T-helper 9 cell (primary cell): ENCODE measurements around the gene SLC19A2.
A peak's percentile ranks its signal among the peaks of the same experiment; 100 is the strongest.
"Not testable (repeated sequence)": the region's sequence is repeated elsewhere in the genome, so short reads cannot be mapped to it uniquely, and the experiment has no call there.

Experiments
- DNase-seq: peaks from one replicate; pipeline ENCODE4 v3.0.0-alpha.2; 2020
- total RNA-seq, 2 donors: gene quantifications; one replicate each; lab custom pipeline; 2026; lab: John Stamatoyannopoulos, UW

Gene SLC19A2, protein sequence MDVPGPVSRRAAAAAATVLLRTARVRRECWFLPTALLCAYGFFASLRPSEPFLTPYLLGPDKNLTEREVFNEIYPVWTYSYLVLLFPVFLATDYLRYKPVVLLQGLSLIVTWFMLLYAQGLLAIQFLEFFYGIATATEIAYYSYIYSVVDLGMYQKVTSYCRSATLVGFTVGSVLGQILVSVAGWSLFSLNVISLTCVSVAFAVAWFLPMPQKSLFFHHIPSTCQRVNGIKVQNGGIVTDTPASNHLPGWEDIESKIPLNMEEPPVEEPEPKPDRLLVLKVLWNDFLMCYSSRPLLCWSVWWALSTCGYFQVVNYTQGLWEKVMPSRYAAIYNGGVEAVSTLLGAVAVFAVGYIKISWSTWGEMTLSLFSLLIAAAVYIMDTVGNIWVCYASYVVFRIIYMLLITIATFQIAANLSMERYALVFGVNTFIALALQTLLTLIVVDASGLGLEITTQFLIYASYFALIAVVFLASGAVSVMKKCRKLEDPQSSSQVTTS
- 8.2 to 10.9 reads per million in 2 donors for total RNA-seq

DNA sequence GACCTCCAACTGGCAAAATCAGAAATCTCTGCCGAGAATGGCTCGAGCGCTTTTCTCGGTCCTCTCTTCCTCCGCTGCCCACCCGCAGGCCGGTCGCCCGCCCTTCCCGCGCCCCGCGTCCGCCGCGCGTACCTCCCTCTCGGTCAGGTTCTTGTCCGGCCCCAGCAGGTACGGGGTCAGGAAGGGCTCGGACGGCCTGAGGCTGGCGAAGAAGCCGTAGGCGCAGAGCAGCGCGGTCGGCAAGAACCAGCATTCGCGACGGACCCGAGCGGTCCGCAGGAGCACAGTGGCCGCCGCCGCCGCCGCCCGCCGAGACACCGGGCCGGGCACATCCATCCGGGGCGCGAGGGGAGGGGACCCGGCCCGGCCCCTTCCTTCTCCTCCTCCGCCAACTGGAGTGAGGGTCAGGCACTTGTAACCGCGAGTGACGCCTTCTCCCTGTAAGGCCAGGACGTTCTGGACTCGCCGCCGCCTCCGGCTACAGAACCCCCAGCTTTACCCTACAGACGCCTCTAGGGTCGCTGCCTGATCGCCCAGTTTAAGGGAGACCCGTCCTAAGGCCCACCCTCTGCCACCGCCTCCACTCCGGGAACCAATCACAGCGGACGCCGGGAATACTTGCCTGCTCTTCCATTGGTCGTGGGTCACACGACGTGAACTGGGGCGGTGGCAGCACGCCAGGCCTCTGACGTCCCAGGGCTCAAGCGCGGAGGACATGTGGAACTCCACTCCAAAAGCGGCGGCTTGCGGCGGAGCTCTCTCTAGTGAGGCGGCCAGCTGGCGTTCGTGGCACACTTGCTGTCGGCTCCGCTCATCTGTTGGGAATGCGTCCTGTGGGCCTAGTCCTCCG lies at the start of gene SLC19A2:
SLC19A2 (minus strand) TSS at position 514 of the 850 bp plus-strand sequence; CDS start at position 336, 178 bp downstream.
- peak; percentile 88 for DNase-seq

DNA sequence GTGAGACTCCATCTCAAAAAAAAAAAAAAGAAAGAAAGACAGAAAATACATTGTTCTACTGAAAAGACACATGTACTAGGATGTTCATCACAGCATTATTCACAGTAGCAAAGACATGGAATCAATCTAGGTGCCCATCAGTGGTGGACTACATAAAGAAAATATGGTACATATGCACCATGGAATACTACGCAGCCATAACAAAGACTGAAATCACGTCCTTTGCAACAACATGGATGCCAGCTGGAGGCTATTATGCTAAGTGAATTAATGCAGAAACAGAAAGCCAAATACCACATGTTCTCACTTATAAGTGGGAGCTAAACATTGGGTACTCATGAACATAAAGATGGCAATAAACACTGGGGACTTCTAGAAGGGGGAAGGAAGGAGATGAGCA lies 48.9 kb upstream of the SLC19A2 start:
- DNase-seq: no peak

DNA sequence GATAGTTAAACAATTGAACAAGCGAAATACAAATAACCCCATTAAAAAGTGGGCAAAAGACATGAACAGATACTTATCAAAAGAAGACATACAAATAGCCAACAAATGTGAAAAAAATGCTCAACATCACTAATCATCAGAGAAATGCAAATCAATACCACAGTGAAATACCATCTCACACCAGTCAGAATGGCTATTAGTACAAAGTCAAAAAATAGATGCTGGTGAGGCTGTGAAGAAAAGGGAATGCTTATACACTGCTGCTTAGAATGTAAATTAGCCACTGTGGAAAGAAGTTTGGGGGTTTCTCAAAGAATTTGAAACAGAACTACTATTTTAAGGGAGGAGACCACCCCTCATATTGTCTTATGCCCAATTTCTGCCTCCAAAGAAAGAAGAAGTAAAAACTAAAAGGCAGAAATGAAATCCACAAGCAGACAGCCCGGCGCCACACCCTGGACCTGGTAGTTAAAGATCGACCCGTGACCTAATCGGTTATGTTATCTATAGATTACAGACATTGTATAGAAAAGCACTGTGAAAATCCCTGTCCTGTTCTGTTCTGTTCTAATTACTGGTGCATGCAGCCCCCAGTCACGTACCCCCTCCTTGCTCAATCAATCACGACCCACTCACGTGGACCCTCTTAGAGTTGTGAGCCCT lies 47.9 kb upstream of the SLC19A2 start:
- not testable (repeated sequence) for DNase-seq

DNA sequence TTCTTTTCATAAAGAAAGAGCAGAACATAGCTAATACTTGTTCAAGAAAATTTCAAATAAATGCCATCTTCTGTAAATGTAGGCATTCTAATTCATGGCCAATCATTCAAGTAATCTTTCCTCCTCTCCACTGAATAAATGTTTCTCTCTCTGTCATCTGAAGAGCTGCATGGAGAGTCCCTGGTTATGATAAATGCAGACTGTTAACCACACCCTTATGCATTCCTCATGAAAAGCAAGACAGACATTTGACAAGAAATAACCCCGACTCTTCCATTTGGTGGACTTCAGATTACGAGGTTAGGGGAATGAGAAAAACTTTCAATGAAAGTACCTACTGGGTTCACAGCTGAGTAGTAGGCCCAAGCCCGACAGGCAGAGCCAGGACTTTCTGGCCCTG lies 44.7 kb upstream of the SLC19A2 start:
- no peak for DNase-seq

DNA sequence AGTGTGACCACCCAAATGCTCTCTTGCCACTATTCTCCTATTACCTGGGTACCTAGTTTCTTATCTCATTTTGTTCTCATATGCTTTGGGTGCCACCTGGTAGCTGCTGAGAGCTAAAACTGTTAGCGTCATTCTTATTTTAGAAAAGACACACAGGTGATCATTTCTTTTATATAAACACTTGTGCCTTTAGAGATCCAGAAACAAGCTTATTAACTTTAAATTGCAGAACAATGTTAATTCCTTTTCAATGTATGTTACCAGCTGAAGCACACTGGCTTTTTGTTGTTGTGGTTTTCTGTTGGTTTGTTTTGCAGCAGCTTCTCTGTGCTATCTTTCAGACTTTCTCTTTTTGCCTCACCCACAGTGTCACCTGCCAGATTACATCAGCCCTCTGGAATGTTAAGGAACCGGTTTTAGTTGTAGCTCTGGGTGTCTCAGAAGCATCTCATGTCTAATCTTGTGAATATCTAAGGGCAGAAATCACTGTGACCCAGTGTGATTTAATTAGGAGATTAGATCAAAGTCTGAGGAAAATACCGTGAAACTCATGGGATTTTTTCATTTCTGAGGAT lies 43.4 kb upstream of the SLC19A2 start:
- DNase-seq: no peak

DNA sequence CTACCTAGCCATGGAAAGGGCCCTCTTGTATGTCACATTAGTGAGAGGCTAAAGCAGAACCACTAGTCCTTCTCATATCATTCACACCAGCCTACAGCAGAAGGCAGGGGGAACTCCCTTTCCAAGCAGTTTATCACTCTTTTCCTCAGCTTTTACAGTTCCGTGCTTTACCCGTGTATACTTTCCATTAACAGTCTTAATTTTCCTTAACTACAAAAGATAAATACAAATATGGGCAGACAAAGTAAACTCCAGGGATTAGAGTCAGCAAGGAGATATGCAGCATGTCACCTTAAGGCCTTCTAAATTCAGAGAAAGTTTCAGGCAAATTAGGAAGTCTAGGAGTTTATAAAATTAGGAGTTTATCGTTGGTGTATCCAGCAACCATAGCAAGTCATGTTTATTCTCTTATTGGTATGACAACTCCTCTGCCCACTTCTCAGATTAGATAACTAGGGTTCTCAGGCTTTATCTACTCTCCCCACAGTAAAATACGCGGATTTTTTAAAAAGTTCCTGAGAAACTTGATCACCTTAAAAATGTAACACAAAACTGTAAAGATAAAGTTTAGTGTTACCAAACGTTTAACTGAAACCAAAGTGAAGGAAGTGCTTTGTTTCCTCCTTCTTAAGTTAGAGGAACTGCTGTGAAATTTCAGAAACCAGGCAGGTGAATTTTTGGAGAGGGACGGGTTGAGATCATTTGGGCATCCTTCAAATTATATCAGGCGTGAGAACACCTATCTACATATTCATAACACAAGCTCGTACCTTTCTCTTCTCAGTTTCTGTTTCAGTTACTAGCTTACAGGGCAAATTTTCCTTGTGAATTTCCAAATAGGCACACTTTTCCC lies 42.7 kb upstream of the SLC19A2 start:
- DNase-seq: no peak

DNA sequence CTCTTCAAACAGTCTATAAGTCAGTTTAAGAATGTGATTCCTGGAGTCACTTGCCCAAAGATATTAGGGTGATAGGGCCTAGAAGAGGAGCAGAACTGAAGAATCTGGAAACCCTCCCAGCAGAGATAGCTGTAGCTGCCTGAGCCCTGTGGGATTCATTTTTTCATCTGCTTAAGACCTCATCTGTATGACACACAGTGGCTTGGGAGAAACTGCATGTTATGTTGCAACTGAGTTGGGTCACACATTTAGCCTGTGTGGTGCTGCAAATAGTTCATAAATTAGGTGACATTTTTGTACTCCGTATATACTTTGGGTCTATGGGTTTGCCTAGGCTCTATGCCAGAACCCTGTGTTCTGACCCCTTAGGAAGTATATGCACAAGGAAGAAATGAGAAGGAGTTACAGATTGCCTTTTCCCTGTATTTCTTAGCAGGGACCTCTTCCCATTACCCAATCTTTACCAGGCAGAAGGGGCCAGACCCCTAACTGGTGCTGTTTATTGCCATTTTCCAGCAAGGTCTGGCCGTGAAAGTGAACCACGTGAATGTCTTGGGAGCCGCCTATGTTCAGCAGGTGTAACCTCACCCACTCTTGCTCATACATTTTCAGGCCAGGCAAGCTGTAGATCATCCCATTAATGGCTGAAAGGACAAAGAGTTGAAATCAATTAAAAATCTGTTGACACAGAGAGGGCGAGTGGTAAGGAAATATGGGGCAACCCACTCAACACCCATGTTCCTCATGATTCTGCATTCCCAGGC lies 41.9 kb upstream of the SLC19A2 start:
- DNase-seq: no peak

DNA sequence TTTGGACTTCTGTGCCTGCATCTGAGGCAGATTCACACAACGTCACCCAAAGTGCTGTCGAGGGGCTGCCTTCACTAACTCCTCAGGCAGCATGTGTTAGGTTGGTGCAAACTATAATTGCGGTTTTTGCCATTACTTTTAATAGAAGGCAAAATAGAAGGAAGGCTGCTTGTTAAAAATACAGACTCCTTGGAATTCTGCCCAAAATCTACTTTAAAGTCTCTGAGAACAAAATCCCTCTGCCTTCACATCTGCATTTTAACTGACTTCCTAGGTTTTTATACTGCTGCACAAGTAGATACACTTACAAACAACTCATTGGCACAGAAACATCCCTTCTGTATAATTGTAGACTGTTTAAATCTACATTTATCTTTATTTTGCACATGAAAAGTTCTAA lies 41.3 kb upstream of the SLC19A2 start:
- no peak for DNase-seq

DNA sequence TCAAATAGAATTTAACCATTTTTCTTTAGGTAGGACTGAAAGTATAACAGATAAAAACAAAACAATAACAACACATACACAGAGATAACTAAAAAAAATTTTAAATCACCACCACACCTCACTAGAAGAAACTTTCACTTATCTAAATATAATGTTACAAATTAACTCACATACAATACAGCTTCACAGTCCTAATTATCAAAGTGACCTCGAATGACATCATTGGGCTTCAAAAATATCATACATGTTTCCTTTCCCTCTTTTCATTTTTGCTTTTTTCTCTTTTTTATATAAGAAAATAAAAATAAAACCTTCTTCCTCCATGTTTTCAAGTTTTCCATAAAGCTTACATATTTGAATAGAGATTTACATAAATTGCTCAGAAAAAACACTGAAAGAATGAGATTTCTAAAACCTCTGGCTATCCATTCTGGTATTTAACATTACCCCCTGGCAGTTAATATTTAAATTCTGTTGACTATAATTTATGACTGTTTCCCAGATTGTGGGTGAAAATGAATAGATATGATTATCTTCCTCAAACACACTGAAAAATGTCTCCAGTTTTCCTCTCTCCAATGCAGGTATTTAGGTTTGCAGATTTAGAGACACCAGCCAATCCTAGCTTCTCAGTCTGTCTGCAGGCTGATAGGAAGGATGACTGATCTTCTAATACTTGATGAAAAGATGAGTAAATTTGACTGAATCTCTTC lies 40.5 kb upstream of the SLC19A2 start:
- DNase-seq: no peak

DNA sequence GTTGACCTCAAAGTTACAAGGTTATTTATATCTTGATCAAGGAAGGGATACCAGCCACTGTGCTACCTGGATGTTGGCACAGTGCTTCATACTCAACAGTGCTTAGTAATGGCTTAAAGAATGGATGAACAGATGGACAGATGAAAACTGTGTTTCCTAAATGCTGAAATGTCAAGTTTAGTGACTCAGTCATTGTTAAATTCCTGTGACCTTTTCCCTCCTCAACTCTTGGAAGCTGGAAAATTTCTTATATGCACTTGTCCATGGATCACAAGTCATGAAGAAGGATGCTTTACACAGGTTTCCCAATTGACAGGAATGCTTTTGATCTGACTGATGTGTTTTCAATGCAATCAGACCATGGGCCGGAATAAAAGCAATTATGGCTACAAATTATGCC lies 39.6 kb upstream of the SLC19A2 start:
- DNase-seq: no peak

DNA sequence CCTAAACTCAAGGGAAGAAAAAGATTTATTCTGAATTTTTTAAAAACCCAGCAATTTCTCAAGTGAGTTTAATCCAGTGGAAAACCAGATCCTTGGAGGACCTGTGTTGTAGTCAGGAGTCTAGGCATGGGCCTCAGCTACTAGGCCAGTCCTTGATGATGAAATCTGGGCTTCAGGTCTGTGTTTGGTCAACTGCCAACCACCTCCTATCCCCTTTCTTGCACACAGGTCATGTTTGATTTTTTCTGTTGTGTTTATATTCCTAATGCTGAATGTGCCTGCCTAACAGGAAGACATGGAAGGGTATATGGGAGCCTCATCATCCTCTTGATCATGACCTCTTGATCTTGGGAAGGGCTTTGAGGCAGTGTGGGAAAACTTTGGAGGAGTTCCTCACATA lies 38.2 kb upstream of the SLC19A2 start:
- no peak for DNase-seq

DNA sequence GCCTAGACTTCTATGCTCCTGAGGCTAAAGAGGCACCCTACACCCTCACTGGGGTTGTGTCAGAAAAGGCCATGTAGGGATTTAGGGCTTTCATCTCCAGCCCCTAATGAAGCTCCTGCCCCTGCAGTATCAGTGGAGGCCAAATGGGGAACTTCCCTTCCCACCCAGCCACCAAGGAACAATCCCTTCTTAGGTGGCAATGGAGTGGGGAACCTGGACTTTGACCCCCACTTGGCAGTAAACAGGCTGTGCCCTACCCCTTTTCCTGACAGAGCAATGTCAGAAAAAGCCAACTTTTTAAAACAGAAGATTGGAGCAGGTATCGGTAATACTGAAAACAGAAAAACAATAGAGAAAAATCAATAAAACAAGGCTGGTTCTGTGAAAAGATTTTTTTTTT lies 35.5 kb upstream of the SLC19A2 start:
- DNase-seq: no peak

DNA sequence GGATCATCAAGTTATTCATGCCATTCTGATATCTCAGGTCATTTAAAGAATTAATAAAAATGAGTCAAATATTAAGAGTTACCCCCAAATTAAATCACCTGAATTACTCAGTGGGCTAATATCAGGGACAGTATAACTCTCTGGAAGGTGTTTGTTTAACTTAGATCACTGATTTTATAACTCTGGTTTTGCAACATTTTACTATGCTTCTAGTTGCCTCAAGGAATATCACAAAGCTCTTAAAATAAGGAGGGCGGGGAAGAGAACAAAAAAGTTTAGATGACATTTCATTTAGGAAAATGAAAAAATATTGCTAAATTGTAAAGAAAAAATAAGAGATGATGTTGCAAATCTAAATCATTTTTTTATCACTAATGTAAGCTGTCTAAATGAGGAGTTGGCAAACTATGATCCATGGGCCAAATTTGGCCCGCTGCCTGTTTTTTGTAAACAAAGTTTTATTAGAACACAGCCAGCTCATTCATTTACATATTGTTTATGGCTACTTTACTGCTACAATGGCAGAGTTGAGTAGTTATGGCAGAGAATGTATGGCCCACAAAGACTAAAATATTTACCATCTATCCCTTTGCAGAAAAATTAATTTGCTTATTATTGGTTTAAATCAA lies 31.9 kb upstream of the SLC19A2 start:
- DNase-seq: no peak

DNA sequence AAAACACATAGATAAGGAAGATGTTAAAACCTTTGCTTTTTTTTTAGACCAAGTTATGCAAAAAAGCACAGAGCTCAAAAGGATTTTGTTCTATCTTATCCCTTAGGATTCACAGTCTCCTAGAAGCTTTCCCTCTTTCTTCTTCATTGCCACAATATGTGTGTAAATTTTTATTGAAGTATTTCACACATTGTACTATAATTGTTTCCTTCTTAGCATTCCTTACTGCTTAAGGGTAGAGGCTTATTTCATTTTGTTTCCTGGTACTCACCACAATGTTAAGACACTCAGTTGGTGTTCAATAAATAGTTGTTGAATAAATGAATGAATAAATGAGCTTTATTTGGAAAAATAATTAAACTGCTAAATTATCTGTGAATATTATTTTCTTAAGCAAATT lies 29.9 kb upstream of the SLC19A2 start:
- no peak for DNase-seq

DNA sequence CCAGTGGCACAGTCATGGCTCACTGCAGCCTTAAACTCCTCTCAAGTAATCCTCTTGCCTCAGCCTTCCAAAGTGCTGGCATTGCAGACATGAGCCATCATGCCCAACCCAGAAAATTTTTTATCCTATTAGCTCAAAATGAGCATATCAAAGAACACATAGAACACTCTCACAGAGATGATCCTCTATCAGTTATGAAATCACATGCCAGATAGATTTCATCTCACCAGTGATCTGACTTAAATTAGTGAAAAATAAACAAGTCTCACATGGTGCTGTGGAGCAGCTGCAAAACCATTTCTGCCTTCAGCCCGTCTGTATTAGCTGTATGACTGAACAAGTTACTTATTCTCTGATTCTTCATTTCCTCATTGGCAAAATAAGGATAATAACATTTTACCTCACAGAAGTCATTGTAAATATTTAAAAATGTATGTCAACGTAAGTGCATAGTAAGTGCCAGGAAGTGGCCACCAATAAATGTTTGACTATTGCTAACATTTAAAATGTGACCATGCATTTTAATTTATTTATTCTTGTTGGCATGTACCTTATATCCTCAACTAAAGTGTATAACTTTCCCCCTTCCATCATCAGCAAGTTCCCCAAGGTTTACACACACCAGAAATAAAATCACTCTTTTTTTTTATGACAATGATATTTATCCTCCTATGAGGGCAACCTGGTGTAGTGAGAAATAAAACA lies 29.0 kb upstream of the SLC19A2 start:
- DNase-seq: no peak

DNA sequence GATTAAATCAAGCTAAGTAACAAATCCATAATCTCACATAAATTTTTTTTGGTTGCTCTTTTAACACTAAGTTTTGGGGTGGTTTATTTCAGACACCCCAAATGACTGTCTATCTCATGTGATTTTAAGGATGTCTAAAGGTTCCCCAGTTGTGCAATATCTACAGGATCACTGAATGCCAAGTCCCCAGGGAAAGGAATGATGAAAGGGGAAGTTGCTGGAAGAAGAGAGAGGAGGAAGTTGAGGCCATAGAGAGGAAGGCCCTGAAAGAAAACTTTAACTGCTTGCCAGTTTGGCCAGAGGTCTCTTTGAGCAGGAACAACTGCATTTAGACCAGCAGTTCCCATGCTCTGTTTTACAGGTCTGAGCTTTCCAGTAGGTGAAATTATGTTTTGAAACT lies 27.5 kb upstream of the SLC19A2 start:
- DNase-seq: no peak

DNA sequence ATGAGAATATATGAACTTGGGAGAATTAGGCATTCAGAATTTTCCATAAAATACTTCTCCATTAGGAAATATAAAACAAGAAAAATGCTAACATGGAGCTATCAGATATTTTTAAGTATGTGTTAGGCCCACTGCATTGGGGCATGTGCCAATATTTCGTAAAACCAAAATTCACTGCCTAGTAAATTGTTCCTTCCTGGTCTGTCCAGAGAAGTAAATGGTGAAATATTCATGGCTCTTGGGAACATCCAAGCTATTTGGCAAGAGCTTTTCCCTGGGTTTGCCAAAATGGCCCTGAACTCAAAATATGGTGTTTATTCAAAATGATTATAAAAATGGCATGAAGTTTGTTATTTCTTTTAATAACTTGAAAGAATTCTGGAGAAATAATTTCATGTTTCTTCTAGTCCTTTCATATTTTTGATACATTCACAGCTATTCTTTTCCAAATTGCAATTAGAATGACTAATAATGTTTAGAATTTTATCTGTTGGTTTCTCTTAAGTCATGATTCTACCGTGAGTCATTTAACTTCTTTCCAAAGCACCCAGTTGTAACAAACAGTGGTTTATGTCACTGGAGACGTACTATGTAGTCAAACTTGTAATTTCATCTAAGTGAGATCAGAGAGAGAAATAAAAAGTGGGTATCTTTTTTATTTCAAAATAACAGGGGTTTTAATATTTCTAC lies 25.7 kb upstream of the SLC19A2 start:
- DNase-seq: no peak

DNA sequence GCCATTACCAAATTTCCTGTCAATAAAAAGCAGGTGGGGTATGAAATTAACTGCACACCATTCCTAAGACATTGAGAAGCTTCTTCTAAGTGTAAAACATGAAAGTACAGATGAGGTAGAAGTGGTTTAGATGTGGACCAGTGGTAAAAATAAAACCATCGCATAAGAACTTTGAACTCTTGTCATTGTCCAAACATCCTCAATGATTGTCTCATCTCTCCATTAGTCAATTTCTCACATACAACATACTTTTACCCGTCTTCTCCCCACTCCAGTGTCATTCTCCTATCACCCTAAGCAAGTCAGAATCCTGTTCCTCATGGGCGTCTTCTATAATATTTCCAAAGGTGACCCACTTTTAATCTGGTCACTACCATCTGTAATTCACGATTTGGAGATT lies 24.3 kb upstream of the SLC19A2 start:
- DNase-seq: no peak

DNA sequence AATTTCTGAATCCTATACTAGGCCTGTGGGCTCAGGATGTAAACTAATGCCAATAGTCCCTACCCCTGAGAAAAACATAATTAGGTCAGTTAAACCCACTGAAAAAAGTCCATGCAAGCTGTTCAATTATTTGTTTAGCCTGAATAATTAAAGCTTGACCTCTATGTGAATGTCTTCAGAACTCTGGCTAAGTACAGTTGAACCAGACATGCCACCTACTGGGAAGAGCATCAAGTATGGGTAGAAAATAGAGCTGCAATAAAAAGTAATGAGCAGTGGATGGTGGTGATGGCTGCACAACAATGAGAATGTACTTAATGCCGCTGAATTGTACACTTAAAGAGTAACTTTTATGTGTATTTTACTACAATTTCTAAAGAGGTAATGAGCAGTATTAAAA lies 23.6 kb upstream of the SLC19A2 start:
- DNase-seq: no peak
